HG03432 (cell line): ENCODE measurements around the gene PSMB2.
A peak's percentile ranks its signal among the peaks of the same experiment; 100 is the strongest.

Experiments used
- ATAC-seq: cut with Tn5 transposase; IDR thresholded peaks from one replicate; pipeline ENCODE4 v1.9.1; 2021; ENCODE audit warnings: mild to moderate bottlenecking, moderate library complexity; ENCODE audit not compliant: unreplicated experiment

The PSMB2 gene

DNA sequence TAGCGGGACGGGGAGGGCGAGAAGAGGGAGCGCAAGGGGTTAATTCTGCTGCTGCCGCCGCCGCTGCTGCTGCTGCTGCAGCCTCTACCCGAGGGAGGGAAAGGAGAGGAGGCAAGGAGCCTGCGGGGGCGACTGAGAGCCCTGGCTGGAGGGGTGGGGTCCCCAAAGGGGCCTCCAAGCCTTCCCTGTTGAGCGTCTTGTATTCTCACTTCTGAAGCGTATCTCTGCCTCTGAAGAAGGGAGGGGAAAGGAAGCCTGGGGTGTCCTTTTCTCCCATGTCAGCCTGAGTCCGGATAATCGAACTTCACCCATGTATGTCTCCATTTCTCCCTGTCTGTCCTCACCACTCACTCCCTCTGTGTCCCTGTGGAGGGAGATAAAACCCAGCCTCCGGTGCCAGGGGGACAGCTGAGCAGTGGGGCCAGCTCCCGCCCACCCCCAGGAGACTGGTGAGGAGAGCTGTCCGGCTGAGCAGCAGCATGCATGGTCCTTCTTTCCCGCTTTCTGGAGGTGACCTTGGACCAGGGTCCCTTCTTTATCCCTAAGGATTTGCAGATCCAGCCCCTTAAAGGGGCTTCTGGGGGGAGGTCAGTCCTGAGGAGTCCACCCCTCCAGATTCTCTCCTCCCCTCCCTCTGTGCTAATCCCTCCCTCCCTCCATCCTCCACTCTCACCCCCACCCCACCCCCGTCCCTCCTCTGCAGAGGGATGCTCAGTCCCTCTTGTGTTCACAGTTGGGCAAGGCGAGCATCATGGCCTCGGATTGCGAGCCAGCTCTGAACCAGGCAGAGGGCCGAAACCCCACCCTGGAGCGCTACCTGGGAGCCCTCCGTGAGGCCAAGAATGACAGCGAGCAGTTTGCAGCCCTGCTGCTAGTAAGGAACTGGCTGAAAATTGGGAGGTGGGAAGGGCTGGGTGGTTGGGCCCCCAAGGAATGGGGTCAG lies 82.7 kb downstream of the PSMB2 start:
- ATAC-seq: no peak

DNA sequence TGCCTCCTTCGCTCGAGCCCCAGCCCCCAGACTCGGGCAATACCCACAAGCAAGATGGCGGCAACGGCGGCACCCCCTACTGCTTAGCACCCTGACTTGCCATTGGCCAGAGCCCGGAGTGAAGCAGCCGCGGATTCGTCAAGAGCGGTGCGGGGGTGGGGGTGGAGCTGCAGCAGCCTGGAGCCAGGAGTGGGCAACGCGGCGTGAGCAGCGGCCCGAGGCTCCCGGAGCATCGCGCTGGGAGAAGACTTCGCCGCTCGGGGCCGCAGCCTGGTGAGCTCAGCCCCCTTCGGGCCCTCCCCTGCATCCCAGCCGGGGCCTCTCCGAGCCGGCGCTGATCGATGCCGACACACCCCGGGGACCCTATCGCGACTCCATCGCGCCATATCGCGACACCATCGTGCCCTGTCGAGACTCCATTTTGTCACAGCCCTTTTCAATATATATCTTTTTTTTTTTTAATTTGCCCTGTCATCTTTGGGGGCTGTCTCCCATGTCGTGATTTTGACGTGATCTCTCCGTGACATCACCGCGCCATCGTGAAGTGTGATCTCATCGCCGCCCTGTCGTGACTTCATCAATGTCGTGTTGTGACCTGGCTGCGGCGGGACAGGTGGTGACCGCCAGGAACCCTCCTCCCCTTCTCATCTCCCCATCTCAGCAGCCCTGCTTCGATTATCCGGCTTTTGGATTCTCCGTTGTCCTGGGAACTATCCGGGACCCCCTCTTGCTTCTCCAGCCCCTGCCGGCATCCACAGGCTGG lies 83.5 kb downstream of the PSMB2 start, which contains the start of gene NCDN:
Gene NCDN, plus strand, starts transcription at position 189 of the 763 bp plus-strand sequence. Its CDS starts 392 bp downstream, at position 581.
- ATAC-seq: peak; percentile 84

DNA sequence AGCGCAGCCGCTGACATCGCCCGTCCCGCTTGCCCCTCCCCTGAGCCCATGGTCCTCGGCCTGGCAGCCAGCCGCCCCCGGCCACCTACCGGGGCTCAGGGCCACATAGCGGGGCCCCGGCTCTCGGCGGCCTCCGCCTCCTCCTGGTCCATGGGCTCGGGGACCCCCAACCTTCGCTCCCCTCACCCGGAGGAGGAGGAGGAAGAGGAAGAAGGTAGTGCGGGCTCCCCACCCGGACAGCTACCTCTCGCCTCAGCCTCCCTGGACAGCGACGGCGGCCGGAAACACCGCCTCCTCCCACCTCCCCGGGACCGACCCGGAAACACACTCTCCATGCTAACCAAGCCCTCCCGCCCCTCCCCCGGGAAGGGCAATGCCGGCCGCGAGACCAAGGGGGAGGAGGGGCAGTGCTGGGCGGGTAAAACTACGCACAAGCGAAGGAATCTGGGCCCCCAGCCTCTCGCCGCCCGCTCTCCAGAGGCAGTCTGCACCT lies 84.2 kb downstream of the PSMB2 start, which contains the start of gene KIAA0319L:
Gene KIAA0319L, minus strand, starts transcription at position 286 of the 493 bp plus-strand sequence. CDS start 2,912 bp downstream, outside the sequence.
- ATAC-seq: peak; percentile 84

DNA sequence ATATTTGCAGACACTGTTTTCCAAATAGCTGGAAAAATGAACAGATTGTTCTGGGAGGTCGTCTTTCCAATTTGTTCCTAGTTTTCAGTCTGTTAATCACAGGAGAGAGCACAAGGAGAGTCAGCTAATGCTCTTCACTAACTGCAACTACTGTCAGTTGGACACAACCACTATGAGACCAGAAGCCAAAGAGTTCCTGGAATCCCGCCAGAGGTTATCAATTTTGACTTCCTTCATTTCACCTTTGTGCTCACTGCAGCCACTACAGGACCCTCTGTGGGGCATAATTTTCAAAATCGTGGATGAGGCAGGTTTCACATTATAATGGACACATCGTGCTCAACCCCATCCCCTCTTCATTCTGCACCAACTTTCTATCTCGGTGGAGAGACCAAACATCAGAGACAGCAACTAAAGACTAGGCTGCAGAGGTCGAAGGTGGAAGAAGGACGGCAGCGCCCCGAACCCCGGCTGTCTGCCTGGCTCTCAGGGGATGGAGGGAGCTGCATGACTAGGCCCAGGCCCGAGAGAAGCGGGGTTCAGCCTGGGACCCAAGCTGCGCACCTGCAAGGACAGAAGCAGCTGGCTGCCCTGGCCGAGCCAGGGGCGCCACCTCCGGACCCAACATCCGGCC lies 84.7 kb downstream of the PSMB2 start:
- ATAC-seq: no peak

DNA sequence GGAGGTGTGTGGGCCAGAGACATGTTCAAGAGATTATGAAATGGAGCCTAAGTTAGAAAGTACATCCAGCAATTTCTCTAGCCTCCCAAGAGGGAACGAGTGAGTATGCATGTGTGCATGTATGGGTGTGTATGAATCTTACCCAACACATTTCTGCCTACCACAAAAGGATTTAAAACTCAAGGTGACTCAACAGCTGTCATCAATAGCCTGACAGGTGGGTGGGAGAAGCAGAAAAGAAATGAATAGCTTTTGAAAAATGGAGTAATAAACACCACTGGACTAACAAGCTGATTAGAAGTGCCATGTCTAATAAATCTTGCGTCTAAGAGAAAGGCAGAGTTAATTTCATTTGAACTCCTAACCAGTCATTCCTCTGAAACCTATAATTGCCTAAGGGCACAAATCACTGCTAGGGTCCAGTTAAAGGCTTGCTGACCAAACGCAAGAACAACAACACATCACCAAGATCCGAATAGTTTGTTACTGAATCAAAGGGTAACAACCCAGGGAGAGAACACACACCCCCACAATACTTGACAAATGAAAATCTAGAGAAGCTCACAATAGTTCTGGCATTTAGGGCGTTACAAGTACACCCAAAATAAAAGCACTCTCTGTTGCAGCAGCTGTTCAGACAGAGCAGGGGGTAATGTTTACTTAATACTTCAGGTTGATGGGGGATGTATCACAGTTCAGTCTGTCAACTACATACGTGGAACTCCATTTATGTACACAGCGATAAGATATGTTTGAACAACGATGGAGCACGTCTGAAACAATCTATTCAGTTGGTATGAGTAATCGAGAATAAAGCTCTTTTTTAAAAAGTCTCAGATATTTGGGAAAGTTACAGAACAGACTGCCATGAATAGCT lies 85.5 kb downstream of the PSMB2 start:
- no peak for ATAC-seq

DNA sequence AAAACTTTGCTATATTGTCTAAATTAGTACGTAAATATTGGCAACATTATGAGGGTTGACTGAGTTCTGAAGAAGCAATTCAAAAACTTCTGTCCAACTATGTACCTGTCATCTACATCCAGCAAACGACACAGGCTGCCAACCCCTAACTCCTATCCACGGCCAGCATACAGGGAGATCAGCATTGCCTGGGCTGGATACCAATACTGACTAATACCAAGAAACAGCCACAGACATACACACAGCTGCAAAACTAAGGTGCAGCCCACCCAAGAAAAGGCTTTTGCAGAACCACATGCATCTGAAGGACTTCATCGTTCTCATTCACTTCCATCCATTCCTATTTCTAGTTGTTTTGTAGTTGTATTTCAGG lies 86.1 kb downstream of the PSMB2 start:
- ATAC-seq: no peak

DNA sequence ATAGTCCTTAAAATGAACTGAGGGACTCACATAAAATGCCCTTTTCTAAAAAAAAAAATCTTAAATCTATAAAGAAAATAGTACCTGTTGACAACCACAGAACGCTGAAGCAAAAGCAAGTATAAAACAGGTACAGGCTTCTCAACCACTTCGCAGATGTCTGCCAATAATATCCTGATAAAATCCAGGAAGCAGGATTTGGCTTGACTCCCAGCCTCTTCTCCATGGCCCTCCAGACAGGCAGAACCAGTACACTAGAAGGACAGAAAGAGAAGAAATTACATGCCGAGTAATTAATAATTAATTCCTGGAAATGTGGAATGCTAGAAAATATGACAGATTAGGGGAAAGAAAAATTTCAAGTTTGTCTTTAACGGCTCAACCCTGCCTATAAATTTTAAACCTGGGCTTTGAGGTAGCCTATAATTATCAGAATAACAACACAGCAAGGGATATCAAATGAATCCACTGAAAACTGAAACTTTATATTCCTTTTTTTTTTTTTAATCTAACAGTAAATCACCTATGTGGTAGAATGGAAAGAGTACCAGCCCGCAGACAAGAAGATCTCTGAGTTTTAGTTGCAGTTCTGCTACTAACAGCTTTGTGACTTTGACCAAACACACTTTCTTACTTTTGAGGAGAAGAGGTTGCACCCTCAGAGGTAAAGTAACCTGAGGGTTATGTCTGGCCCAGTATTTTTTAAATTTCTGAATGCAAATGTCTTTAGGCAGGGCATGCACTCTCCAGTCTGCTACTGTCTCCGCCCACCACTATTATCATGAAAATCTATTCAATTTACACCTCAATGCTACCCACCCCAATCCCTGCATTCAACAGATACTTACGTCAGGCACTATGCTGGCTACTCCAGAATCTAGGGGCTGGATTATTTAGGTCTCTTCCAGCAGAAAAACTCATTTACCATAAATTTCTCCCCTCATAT lies 86.8 kb downstream of the PSMB2 start:
- ATAC-seq: no peak

DNA sequence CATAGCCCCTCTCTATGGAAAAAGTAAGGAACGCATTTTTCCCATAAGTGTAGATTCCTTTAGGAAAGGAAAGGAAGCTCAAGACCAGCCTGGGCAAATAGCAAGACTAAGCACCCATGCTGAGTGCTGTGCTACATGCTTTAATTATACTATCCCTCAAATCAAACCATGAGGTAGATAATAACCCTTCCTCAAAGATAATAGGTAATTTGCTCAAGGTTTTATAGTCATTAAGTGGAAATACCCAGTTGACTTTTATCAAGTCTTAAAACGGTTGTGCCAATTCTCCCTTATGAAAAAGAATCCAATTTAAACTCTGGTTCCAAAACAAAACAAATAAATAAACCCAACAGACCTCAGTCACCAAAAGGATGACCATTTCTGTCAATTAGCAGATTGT lies 87.5 kb downstream of the PSMB2 start:
- ATAC-seq: no peak
